ENCODE results near the gene MMP25.

The MMP25 gene

GRCh38 chr16:3017794-3018506, 28.4 kb upstream of the MMP25 start, which contains the start of gene CLDN6:
Gene CLDN6 (minus strand): TSS chr16:3018183. CDS start chr16:3016021, 2,162 bp downstream.
- no peak for DNase-seq

DNA sequence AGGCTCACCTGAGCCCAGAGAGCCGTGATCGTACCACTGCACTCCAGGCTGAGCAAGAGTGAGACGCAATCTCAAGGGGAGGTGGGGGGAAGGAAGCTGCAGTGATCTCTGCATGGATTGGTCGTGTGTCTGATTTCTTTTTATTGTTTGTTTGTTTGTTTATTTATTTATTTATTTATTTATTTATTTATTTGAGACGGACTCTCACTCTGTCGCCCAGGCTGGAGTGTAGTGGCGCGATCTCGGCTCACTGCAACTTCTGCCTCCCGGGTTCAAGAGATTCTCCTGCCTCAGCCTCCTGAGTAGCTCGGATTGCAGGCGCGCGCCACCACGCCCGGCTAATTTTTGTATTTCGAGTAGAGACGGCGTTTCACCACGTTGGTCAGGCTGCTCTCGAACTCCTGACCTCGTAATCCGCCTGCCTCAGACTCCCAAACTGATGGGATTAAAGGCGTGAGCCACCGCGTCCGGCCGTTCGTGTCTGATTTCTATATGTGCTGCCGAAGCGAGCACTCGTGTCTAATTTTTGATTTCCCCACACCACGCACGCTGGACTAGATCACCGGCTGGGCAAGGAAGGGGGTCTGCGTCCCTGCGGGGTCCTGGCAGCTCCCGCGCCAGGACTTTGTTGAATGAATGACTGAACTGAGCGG, 26.6 kb upstream of the MMP25 start:
- no peak for DNase-seq

- DNase-seq: peak; percentile 69
These were observed 26.1 kb upstream of the MMP25 start, which contains the start of gene TNFRSF12A for GRCh38 chr16:3020247-3020603. Gene TNFRSF12A (plus strand): TSS chr16:3020368. CDS start chr16:3020398, 30 bp downstream.

- DNase-seq: peak; percentile 76
These were observed 25.5 kb upstream of the MMP25 start for GRCh38 chr16:3020604-3021448.

DNA sequence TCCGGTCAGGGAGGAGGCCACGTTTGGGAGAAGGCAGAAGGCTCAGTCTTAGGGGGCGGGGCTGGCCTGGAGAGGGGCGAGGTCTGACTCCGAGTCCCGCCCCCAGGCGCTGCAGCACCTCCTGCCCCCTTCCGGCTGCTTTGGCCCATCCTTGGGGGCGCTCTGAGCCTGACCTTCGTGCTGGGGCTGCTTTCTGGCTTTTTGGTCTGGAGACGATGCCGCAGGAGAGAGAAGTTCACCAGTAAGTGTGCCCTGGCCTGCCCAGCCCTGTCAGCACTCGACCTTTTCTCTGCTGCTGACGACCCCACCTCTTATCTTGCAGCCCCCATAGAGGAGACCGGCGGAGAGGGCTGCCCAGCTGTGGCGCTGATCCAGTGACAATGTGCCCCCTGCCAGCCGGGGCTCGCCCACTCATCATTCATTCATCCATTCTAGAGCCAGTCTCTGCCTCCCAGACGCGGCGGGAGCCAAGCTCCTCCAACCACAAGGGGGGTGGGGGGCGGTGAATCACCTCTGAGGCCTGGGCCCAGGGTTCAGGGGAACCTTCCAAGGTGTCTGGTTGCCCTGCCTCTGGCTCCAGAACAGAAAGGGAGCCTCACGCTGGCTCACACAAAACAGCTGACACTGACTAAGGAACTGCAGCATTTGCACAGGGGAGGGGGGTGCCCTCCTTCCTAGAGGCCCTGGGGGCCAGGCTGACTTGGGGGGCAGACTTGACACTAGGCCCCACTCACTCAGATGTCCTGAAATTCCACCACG, 24.7 kb upstream of the MMP25 start:
- DNase-seq: peak; percentile 48

GRCh38 chr16:3022208-3022683, 24.1 kb upstream of the MMP25 start:
- DNase-seq: peak; percentile 70

DNA sequence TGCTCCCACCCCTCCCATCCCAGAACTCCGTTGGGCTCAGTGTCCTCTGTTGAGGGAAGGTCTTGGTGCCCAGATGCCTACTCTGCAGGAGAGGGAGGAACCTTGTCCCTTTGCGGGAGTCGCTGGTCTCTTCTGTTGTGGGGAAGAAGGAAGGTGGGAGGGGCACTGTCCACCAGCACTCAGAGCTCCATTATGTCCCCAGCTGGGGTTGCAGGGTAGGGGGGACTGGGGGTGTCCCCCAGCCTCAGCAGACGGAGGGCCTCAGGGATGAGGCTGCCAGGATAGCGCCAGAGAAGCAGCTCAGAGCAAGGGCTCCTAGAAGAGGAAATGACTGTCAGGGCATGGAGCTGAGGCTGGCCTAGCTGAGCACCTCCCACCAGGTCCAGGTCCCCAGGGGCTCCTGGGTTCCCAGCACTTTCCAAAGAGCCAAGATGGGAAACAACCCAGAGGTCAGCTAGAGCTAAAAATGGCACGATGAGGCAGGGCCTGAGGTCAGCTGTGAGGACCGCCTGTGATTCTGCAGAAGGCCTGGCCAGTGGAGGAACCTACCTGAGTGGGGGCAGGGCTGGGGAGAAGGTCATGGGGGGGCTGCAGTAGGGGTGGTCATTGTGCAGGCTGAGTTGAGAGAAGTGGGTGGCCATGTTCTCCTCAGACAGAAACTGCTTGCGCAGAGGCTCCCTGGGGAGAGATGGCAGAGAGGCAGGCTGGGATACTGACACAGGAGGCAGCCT, 23.5 kb upstream of the MMP25 start:
- no peak for DNase-seq

DNA sequence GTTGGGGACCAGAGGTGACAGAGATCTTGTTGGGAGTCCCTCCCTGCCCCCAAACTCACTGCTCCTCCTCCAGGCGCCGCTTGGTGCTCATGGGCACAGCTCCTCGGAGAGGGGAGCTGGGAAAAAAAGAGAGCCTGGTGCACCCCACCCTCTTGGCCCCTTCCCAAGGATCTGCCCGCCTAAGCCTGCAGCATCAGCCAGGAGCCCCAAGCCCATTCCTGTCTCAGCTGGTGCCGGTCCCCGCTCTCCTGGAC, 23.0 kb upstream of the MMP25 start:
- no peak for DNase-seq

DNA sequence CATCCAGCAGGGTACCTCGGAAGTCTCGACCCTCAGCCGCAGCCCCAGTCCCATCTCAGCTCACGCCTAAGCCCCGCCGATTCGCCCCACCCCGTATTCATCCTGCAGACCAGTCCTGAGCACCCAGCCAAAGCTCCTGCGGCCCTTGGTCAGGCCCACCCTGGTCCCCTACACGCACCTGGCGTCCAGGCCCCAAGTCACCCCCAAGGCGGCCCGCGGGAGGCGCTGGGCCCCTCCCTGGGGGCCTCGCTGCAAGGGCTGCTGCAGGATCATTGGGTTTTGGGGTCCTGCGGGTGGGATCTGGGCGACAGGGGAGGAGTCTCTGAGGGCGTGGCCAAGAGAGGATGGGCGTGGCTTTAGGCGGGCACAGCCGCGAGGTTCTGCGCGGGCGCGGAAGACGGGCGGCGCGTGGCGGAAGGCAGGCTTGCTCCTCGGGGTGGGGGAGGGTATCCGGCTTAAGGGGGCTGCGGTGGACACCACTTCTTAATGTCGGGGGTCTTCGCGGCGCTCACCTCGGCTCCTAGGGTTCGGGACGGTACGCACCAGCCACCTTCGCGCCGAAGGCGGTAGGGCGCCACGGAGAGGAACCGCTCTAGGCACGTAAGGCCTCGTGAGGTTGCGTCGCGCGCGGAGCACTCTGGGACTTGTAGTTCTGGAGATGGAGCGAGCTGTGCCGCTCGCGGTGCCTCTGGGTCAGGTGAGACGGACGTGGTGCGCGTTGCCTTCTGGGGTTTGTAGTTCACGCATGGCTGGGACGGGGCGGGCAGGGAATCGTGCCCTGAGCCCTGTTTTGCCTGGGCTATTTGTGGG, 22.5 kb upstream of the MMP25 start, which contains the start of the genes HCFC1R1 and THOC6:
TSS of gene HCFC1R1 (minus strand) at position 274 of the 810 bp plus-strand sequence. CDS start at position 273, 1 bp downstream.
TSS of gene THOC6 (plus strand) at position 367 of the 810 bp plus-strand sequence. CDS start at position 659, 292 bp downstream.
- DNase-seq: peak; percentile 83

DNA sequence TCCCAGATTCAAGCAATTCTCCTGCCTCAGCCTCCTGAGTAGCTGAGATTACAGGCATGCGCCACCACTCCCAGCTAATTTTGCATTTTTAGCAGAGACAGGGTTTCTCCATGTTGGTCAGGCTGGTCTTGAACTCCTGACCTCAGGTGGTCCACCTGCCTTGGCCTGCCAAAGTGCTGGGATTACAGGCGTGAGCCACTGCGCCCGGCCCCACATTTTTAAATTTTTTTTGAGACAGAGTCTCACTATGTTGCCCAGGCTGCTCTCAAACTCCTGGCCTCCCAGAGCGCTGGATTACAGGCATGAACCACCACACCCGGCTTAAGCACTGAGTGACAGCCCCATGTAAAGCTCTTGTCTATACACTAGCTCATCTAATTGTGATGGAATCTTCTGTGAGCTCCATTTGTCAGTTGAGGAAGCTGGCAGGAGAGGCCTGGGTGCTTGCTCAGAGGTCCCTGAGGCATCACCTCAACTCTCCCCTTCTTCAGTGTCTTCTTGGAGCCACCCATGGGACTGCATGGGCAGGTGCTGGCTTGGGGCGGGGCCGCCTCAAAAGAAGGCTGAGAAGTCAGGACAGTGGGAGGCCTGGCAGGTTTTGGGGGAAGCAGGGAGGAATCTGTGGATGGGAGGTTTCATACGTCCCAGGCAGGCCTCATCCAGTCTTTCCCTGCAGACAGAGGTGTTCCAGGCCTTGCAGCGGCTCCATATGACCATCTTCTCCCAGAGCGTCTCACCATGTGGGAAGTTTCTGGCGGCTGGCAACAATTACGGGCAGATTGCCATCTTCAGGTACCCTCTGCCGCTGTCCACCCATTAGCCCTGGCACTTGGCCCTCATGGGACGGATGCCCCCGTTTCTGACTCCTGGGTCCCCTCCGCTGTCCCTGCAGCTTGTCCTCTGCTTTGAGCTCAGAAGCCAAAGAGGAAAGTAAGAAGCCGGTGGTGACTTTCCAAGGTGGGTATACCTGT, 21.0 kb upstream of the MMP25 start:
- no peak for DNase-seq

- no peak for DNase-seq
These were observed 20.4 kb upstream of the MMP25 start for GRCh38 chr16:3026003-3026378.

DNA sequence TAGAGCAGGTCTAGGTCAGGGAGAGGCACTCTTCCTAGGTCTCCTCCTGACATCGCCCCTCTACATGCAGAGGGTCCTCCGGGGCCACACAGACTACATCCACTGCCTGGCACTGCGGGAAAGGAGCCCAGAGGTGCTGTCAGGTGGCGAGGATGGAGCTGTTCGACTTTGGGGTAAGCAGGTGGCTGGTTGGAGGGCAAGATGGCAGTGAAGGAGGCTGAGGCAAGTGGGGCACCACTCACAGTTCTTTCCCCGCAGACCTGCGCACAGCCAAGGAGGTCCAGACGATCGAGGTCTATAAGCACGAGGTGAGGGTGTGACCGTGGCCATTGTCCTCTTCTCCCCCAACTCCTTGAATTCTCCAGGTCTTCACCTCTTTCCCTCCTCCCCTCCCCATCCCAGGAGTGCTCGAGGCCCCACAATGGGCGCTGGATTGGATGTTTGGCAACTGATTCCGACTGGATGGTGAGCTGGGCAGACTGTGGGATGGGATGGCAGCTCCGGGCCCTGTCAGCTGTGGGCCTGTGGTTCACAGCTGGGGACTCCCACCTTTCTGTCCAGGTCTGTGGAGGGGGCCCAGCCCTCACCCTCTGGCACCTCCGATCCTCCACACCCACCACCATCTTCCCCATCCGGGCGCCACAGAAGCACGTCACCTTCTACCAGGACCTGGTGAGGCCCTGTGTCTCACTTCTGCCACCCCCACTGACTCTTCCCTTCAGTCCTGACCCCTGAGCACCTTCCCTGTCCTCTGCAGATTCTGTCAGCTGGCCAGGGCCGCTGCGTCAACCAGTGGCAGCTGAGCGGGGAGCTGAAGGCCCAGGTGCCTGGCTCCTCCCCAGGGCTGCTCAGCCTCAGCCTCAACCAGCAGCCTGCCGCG, 19.5 kb upstream of the MMP25 start:
- DNase-seq: no peak

- DNase-seq: no peak
These were observed 18.9 kb upstream of the MMP25 start for GRCh38 chr16:3027489-3027795.

GRCh38 chr16:3027983-3028715, 18.2 kb upstream of the MMP25 start:
- DNase-seq: peak; percentile 74

GRCh38 chr16:3028716-3029319, 17.5 kb upstream of the MMP25 start:
- no peak for DNase-seq

DNA sequence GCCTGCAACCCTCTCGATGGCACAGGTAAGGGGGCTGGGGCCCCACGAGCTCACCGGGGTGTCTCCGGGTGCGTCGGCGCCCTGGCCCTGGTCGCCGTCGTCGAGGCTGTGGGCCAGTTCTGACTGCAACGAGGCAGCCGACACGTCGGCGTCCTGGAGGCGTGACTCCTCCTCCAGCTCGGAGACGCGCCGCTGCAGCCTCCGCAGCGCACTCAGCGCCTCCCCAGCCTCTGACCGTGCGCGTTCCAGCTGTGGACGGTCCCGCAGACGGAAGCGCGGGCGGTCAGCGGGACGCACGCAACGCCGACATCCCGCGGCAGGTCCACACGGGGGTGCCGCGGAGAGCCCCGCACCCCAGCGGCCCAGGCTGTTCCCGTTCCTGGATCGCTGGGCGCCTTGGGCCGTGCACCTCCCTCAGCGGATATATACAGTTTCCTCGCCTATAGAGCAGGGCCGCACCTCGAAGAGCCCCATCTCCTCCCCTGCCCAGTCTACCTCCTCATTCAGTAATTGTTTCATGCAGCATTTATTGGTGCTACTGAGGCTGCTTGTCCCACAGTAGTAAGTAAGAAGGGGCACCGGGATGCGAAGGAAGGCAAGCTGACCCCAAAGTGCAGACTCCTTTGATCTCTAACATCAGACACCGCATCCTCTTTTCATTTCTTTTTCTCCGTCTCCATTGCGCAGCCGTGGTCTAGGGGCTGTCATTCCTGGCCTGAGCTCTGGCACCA, 16.7 kb upstream of the MMP25 start:
- DNase-seq: no peak
